Mucosa of rectum (tissue), 2 donors: Measurements from ENCODE around the gene CAND2.
"Not testable (repeated sequence)": the region's sequence is repeated elsewhere in the genome, so short reads cannot be mapped to it uniquely, and the experiment has no call there.

Experiments
- H3K27ac ChIP-seq, 2 donors: one replicate each; pipeline ENCODE4 v1.7.0; 2013; ENCODE audit warnings: inconsistent platforms in 2 of 2, low read depth in 2 of 2, low read length in 2 of 2
- H3K27me3 ChIP-seq, 2 donors: one replicate each; pipeline ENCODE4 v1.7.0; 2013; ENCODE audit warnings: low read length in 2 of 2; ENCODE audit not compliant: control insufficient read depth in 2 of 2, insufficient read depth in 2 of 2
- H3K36me3 ChIP-seq, 2 donors: one replicate each; pipeline ENCODE4 v1.7.0; 2013; ENCODE audit warnings: low read length in 2 of 2; ENCODE audit not compliant: control insufficient read depth in 2 of 2, insufficient read depth in 2 of 2
- H3K4me1 ChIP-seq, 2 donors: one replicate each; pipeline ENCODE4 v1.7.0; 2013; ENCODE audit warnings: low read length in 2 of 2, mild to moderate bottlenecking in 1 of 2; ENCODE audit not compliant: control insufficient read depth in 2 of 2, insufficient read depth in 2 of 2
- H3K4me3 ChIP-seq, 2 donors: one replicate each; pipeline ENCODE4 v1.7.0; 2013; ENCODE audit warnings: low read length in 2 of 2
- H3K9ac ChIP-seq, 2 donors: one replicate each; pipeline ENCODE4 v1.7.0; 2013; ENCODE audit warnings: low read length in 2 of 2, low read depth in 1 of 2, mild to moderate bottlenecking in 1 of 2
- H3K9me3 ChIP-seq, 2 donors: one replicate each; pipeline ENCODE4 v1.7.0; 2013; ENCODE audit warnings: low read length in 2 of 2; ENCODE audit not compliant: control insufficient read depth in 2 of 2
- donor health status: healthy.
- donor health status: Normal muscosa, but diverticular disease.

CAND2 gene

DNA sequence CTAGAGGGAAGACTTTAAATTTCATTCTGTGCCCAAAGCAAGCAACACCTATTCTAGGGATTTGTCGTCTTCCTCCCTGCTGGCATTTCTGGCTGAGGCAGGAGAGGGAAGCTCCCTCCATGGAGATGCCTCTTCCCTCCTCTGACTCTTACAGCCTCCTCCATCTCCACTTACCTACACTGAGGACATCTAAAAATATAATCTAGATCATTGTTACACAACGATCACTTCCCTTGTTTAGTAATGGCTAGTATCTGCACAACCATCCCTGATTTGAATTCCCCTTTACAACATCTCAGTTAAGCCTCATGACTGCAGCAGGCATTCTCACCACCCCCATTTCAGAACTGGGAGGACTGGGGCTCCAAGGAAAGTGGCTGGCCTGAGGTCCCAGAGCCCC, 57.4 kb downstream of the CAND2 start:
- H3K36me3 ChIP-seq, H3K9ac ChIP-seq, H3K4me1 ChIP-seq, H3K9me3 ChIP-seq, H3K27me3 ChIP-seq, H3K4me3 ChIP-seq, H3K27ac ChIP-seq: not testable (repeated sequence)

DNA sequence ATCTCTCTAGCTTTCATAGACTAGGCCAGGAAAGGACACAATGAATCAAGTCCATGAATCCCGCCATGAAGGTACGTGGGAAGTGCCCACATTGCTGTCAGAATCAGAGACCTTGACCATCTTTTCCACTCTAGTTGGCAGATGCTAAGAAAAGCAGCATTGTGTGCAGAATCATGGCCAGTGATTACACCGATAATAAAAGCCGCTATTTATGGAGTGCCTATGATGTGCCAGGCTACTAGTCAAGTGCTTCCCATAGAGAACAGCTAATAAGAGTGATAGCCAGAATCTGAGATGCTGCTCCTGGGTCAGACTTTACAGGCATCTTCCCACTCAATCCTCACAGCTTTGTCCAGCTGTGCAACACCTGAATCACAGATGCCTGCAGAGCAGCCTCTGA, 58.1 kb downstream of the CAND2 start:
- H3K27ac ChIP-seq: no peak overlapping the region
- H3K9me3 ChIP-seq: no peaks in the 10 kb centered on the region
- H3K4me3 ChIP-seq: no peak overlapping the region
- no peak overlapping the region for H3K9ac ChIP-seq
- no peaks in the 10 kb centered on the region for H3K36me3 ChIP-seq
- H3K4me1 ChIP-seq: no peaks in the 10 kb centered on the region
- H3K27me3 ChIP-seq: peaks cover 0 to 3% of the 10 kb centered on the region in 2 donors

DNA sequence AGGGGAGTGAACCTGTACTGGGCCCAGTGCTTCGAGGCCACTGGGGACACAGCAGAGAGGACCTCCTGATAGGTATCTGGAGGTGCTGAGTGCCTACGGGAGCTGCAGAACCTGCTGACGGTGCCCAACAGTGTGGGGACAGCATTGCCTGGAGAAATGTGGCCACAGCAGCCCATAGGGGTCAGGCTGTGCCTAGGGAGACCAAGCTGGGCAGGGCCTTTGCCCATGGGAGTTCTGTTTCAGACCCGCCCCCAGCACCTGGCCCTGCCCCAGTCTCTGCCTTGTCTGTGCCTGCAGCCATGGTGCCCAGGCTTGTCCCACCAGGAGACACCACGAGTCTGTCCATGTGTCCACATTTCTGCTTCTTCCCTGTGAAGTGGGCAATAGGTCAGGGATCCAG, 60.1 kb downstream of the CAND2 start:
- no peak overlapping the region for H3K4me3 ChIP-seq
- H3K27ac ChIP-seq: no peak overlapping the region
- H3K9ac ChIP-seq: no peak overlapping the region
- H3K9me3 ChIP-seq: no peaks in the 10 kb centered on the region
- no peaks in the 10 kb centered on the region for H3K4me1 ChIP-seq
- H3K36me3 ChIP-seq: no peaks in the 10 kb centered on the region
- peaks cover 0 to 3% of the 10 kb centered on the region in 2 donors for H3K27me3 ChIP-seq

DNA sequence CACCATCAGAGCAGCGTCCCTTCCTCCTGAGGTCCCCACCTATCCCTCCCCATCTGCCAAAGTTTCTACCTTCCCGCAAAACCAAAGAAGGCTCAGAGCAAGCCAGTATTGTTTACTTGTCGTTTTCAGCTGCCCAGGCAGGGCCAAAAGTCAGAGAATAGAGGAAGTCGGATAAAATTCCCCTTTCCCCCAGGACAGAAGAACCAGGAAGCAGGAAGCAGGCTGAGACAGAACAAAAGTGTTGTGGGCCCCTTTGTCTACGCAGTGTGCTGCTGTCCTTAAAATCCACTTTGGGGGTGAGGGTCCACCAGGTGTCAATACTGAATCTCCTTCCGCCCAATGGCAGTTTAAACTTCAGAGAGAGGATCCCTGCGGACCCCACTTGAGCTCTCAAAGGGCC, 63.4 kb downstream of the CAND2 start:
- Histone ChIP-seq H3K27me3 (no peaks in the 10 kb centered on the region), H3K4me1 (no peaks in the 10 kb centered on the region), H3K36me3 (no peaks in the 10 kb centered on the region), H3K9me3 (no peaks in the 10 kb centered on the region), H3K9ac (no peak overlapping the region), H3K4me3 (no peak overlapping the region), H3K27ac (no peak overlapping the region)

DNA sequence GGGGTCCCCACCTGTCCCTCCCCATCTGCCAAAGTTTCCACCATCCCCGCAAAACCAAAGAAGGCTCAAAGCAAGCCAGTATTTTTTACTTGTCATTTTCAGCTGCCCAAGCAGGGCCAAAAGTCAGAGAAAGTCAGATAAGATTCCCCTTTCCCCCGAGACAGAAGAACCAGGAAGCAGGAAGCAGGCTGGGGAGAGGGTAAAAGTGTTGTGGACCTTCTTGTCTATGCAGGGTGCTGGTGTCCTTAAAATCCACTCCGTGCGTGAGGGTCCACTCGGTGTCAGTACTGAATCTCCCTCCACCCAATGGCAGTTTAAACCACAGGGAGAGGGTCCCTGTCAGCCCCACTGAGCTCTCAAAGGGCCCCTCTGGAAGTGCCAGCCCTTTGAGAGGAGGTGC, 65.1 kb downstream of the CAND2 start:
- Histone ChIP-seq H3K36me3 (no peaks in the 10 kb centered on the region), H3K9me3 (peaks cover 0 to 3% of the 10 kb centered on the region in 2 donors), H3K9ac (no peak overlapping the region), H3K27me3 (no peaks in the 10 kb centered on the region), H3K4me1 (no peaks in the 10 kb centered on the region), H3K27ac (no peak overlapping the region), H3K4me3 (no peak overlapping the region)

DNA sequence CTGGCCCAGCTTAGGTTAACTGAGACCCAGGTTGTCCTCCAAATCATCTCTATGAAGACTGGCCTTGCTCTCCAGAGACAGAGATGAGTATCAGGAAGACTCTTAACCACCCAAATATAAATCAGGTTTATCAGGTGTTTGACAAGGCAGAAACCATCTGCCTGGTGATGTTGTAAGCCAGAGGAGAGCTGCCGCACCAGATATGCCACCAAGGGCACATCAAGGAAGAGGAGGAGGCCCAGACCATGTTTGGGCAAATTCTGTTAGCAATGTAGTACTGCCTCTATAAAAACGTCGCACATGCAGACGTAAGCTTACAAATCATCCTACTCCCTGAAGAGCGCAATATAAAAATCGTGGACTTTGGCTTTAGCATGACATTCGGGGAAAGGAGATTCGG, 65.9 kb downstream of the CAND2 start:
- H3K4me1 ChIP-seq: no peaks in the 10 kb centered on the region

DNA sequence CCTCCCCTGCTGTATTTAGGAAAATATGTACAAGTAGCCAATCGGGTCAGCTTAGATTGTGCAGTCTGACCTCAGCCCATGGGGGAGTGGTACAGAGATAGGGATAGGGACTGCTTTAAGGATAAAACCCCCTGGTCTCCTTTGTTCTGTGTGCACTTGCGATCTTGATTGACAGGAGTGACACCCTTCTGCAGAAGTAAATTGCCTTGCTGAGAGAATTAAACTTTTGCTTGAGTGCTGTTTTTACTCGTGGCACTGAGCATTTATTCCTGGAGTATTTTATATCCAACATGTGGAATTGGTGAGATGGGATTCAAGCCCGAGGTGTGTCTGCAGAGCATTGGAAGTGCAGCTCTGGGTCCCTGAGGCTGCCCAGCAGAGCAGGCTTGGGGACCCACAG, 68.8 kb downstream of the CAND2 start:
- H3K9ac ChIP-seq: no peak overlapping the region
- H3K4me3 ChIP-seq: no peak overlapping the region
- H3K4me1 ChIP-seq: peaks cover 2 to 8% of the 10 kb centered on the region in 2 donors

More for the DNA sequence above, 65.9 kb downstream of the CAND2 start:
- H3K27ac ChIP-seq: no peak overlapping the region
- peaks cover 0 to 3% of the 10 kb centered on the region in 2 donors for H3K9me3 ChIP-seq
- no peaks in the 10 kb centered on the region for H3K27me3 ChIP-seq
- H3K36me3 ChIP-seq: no peaks in the 10 kb centered on the region
- H3K4me3 ChIP-seq: no peak overlapping the region
- H3K9ac ChIP-seq: no peak overlapping the region

DNA sequence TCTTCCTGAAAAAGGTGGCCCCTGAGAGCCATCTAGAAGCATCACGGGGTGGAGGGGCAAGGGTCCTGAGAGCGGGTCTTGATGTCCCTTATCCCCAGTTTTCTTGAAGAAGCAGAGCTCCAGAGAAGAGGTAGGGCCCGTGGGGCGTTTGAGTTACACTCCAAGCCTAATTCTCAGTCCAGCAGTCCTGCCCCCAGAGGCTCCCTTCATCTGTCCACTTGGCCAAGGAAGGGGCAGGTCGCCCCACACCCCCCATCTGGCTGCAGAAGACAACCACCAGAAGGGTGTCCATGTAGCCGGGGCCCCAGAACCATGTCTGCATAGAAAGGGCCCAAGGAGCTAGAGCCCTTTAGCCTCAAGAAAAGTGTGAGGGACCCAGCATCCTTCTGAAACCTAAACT, 70.4 kb downstream of the CAND2 start:
- Histone ChIP-seq H3K36me3 (no peaks in the 10 kb centered on the region), H3K27ac (no peak overlapping the region), H3K9ac (no peak overlapping the region), H3K9me3 (peaks cover 0 to 3% of the 10 kb centered on the region in 2 donors), H3K4me1 (peaks cover 2 to 8% of the 10 kb centered on the region in 2 donors), H3K4me3 (no peak overlapping the region), H3K27me3 (no peaks in the 10 kb centered on the region)

More for the DNA sequence above, 68.8 kb downstream of the CAND2 start:
- H3K36me3 ChIP-seq: no peaks in the 10 kb centered on the region
- H3K27me3 ChIP-seq: no peaks in the 10 kb centered on the region
- H3K27ac ChIP-seq: no peak overlapping the region
- H3K9me3 ChIP-seq: peaks cover 0 to 3% of the 10 kb centered on the region in 2 donors

DNA sequence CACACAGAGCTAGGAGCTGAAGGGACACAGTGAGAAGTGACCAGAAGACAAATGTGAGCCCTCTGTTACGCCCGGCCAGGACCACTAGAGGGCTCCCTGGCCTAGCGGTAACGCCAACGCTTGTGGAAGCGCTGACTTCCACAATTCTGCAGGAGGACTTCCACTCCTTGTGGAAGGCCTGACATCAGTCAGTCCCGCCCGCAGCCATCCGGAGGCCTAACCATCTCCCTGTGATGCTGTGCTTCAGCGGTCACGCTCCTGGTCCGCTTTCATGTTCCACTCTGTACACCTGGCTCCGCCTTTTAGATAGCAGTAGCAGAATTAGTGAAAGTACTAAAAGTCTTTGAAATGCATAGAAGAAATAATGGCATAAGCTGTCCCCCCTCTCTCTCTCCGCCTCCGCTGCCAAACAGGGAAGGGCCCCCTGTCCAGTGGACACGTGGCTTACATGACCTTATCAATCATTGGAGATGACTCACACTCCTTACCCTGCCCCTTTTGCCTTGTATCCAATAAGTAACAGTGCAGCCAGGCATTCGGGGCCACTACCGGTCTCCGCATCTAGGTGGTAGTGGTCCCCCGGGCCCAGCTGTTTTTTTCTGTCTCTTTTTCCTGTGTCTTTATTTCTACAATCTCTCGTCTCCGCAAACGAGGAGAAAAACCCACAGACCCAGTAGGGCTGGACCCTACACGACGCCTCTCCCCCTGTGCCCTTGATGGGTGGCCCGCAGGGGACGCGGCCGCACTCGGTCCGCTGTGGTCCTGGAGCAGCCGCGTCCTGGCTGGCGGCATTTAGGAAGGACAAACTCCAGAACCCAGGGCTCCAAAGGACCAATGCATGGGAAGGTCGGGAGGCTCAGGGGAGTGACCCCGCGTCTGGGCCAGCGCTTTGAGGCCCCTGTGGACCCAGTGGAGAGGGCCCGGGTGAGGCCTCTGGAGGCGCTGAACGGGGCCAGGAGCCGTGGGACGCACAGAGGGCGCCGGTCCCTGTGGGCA, 71.9 kb downstream of the CAND2 start:
- Histone ChIP-seq H3K4me3 (peak overlapping the region in 1 of 2 donors; percentile 41), H3K27ac (no peak overlapping the region), H3K4me1 (peaks cover 2 to 8% of the 10 kb centered on the region in 2 donors), H3K27me3 (no peaks in the 10 kb centered on the region), H3K9me3 (peaks cover 0 to 3% of the 10 kb centered on the region in 2 donors), H3K9ac (no peak overlapping the region), H3K36me3 (no peaks in the 10 kb centered on the region)

DNA sequence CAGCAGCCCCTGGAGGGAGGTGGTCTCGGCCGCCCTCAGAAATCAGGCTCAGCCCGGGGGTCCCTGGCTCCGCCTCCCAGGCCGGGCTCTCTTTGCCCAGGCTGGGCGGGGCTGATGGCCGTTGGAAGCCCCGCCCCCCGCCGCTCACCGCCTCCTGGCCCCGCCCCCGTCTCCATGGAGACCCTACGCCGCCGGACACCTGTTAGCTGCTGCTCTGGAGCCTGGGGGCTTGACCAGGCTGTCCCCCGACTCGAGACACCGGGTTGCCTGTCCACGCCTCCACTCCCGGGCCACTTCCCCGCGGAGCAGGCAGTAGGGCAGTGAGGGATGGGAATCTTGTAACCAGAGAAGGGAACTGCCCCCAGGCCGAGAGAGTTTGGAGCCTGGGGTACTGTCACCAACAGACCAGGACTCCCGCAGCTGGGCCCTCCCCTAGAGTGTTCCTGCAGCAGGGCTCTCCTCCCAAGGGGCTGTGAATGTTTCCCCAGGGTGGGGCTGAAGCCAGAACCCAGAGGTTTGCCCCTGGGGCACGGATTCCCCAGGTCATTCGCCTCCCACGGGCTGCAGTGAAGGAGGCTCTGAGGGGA, 72.6 kb downstream of the CAND2 start:
- Histone ChIP-seq H3K9ac (no peak overlapping the region), H3K4me1 (peaks cover 2 to 8% of the 10 kb centered on the region in 2 donors), H3K4me3 (no peak overlapping the region), H3K27me3 (no peaks in the 10 kb centered on the region), H3K9me3 (peaks cover 0 to 3% of the 10 kb centered on the region in 2 donors), H3K36me3 (no peaks in the 10 kb centered on the region), H3K27ac (no peak overlapping the region)
